WERI-Rb-1 (cell line): ENCODE data around the gene NDUFS4.
"Not testable (repeated sequence)": the region's sequence is repeated elsewhere in the genome, so short reads cannot be mapped to it uniquely, and the experiment has no call there.

ENCODE experiments used
- DNase-seq: peaks from one replicate; pipeline ENCODE4 v3.0.0-alpha.2; 2020
- H3K27ac ChIP-seq: fragments of 250-450 bp; sonication (Bioruptor Pico); 2 replicates; pipeline ENCODE4 v1.5.1; 2020; ENCODE audit warnings: mild to moderate bottlenecking, moderate library complexity
- H3K27me3 ChIP-seq: fragments of 250-450 bp; sonication (Bioruptor Pico); 2 replicates; pipeline ENCODE4 v1.5.1; 2021; ENCODE audit warnings: mild to moderate bottlenecking, low read depth, moderate library complexity; ENCODE audit not compliant: insufficient read depth, severe bottlenecking
- H3K36me3 ChIP-seq: fragments of 250-450 bp; sonication (Bioruptor Pico); 2 replicates; pipeline ENCODE4 v1.5.1; 2020; ENCODE audit warnings: mild to moderate bottlenecking, moderate library complexity
- H3K4me3 ChIP-seq: 2 replicates; pipeline ENCODE4 v1.5.1; 2011; ENCODE audit warnings: low read depth, mild to moderate bottlenecking, control low read depth, low read length
- H3K9me3 ChIP-seq: fragments of 250-450 bp; sonication (Bioruptor Pico); 2 replicates; pipeline ENCODE4 v1.5.1; 2021; ENCODE audit warnings: mild to moderate bottlenecking, moderate library complexity; ENCODE audit not compliant: severe bottlenecking
- CTCF ChIP-seq: IDR thresholded peaks from 2 replicates; pipeline ENCODE4 v1.5.1; 2011; ENCODE audit warnings: low read depth, mild to moderate bottlenecking, control low read depth, inconsistent platforms, low read length

NDUFS4 gene

GRCh38 chr5:53691014-53691413 lies 130.6 kb downstream of the NDUFS4 start:
- no peaks in the 10 kb centered on the region for H3K9me3 ChIP-seq
- H3K4me3 ChIP-seq = no peak overlapping the region
- no peak overlapping the region for H3K27ac ChIP-seq
- no peak for DNase-seq
- no peaks in the 10 kb centered on the region for H3K27me3 ChIP-seq
- no peaks in the 10 kb centered on the region for H3K36me3 ChIP-seq
- TF ChIP-seq CTCF = no peak

- DNase-seq = no peak
- Histone ChIP-seq H3K27ac (no peak overlapping the region), H3K36me3 (no peaks in the 10 kb centered on the region), H3K27me3 (no peaks in the 10 kb centered on the region), H3K4me3 (no peak overlapping the region), H3K9me3 (no peaks in the 10 kb centered on the region)
- TF ChIP-seq CTCF = no peak
Observed at GRCh38 chr5:53694520-53695022, 134.1 kb downstream of the NDUFS4 start.

- H3K4me3 ChIP-seq, H3K27me3 ChIP-seq, H3K27ac ChIP-seq, H3K36me3 ChIP-seq, H3K9me3 ChIP-seq, DNase-seq: not testable (repeated sequence)
Observed at GRCh38 chr5:53710405-53710804, 150.0 kb downstream of the NDUFS4 start.

- H3K9me3 ChIP-seq = no peaks in the 10 kb centered on the region
- H3K27me3 ChIP-seq = no peaks in the 10 kb centered on the region
- no peaks in the 10 kb centered on the region for H3K36me3 ChIP-seq
- TF ChIP-seq CTCF = no peak
- H3K4me3 ChIP-seq = no peak overlapping the region
- no peak overlapping the region for H3K27ac ChIP-seq
- DNase-seq = no peak
Observed at GRCh38 chr5:53712327-53712726, 151.9 kb downstream of the NDUFS4 start.

- TF ChIP-seq CTCF = no peak
- DNase-seq = no peak
- Histone ChIP-seq H3K36me3 (no peaks in the 10 kb centered on the region), H3K9me3 (no peaks in the 10 kb centered on the region), H3K27ac (no peak overlapping the region), H3K4me3 (no peak overlapping the region), H3K27me3 (no peaks in the 10 kb centered on the region)
Observed at GRCh38 chr5:53713978-53714666, 153.7 kb downstream of the NDUFS4 start.

- Histone ChIP-seq H3K27ac (no peak overlapping the region), H3K4me3 (no peak overlapping the region), H3K9me3 (no peaks in the 10 kb centered on the region), H3K27me3 (peaks cover 2% of the 10 kb centered on the region), H3K36me3 (no peaks in the 10 kb centered on the region)
- no peak for DNase-seq
- no peak for TF ChIP-seq CTCF
Observed at GRCh38 chr5:53714667-53715010, 154.2 kb downstream of the NDUFS4 start.
